PC-9 (cell line): ENCODE measurements around the gene CACHD1.

Experiments used
- CTCF ChIP-seq: fragments of 200-600 bp; sonication (generic); conservative IDR thresholded peaks from 2 replicates; pipeline ENCODE4 v1.6.1; 2017; ENCODE audit warnings: mixed run types, antibody characterized with exemption, mild to moderate bottlenecking, moderate library complexity
- EZH2 ChIP-seq: fragments of 200-600 bp; sonication (generic); IDR thresholded peaks from 2 replicates; pipeline ENCODE4 v1.8.0; 2017; ENCODE audit warnings: antibody characterized with exemption, low read depth

GRCh38 chr1:64608651-64609048 lies 138.7 kb downstream of the CACHD1 start:
- no peak for TF ChIP-seq CTCF
- TF ChIP-seq EZH2 = no peak
